Fibroblast of mammary gland (primary cell): Measurements from ENCODE around the gene FTCD.

Experiments used
- DNase-seq: peaks from one replicate; pipeline ENCODE4 v3.0.0-alpha.2; 2010; ENCODE audit warnings: low read depth
- H3K4me3 ChIP-seq: 2 replicates; pipeline ENCODE4 v1.5.1; 2011; ENCODE audit warnings: low read depth, mild to moderate bottlenecking, low read length, moderate library complexity; ENCODE audit not compliant: control insufficient read depth
- TF ChIP-seq, protein P1 (sequence below): conservative IDR thresholded peaks from 2 replicates; pipeline ENCODE4 v1.5.1; 2011; ENCODE audit warnings: low read depth, low read length, inconsistent platforms; ENCODE audit not compliant: control insufficient read depth, insufficient read depth

Gene FTCD

DNA sequence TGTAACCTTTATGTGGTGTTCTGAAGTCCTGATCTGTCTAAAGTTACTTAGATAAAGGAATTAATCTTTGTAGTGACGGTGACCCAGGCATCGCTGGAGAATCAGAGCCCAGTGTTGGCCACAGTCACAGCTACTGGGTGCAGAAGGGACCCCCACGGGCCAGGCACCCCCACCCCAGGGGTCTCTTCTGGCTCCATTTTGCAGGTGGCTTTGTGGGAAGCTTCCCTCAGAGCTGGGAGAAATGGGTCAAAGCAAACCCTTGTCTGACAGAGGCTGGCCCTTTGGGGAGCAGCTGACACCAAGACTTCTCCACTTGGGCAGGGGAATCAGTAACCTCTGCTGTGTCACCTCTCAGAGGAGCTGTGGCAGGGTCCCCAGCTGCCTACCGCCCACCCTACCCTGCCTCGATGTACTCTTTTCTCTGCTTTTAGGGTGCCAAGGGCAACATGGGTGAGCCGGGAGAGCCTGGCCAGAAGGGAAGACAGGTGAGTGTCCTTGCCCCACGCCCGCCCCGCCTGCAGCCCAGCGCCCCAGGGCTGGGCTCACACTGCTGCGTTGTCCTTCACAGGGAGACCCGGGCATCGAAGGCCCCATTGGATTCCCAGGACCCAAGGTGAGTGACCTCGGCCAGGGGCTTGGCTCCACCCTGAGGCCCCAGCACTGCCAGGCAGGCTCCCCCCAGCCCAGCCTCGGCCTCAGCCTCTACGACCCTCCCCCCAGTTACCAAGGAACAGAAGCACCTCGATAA is 39.8 kb downstream of the FTCD start:
- H3K4me3 ChIP-seq = no peak overlapping the region
- DNase-seq = peak; percentile 4
- TF ChIP-seq, protein P1, sequence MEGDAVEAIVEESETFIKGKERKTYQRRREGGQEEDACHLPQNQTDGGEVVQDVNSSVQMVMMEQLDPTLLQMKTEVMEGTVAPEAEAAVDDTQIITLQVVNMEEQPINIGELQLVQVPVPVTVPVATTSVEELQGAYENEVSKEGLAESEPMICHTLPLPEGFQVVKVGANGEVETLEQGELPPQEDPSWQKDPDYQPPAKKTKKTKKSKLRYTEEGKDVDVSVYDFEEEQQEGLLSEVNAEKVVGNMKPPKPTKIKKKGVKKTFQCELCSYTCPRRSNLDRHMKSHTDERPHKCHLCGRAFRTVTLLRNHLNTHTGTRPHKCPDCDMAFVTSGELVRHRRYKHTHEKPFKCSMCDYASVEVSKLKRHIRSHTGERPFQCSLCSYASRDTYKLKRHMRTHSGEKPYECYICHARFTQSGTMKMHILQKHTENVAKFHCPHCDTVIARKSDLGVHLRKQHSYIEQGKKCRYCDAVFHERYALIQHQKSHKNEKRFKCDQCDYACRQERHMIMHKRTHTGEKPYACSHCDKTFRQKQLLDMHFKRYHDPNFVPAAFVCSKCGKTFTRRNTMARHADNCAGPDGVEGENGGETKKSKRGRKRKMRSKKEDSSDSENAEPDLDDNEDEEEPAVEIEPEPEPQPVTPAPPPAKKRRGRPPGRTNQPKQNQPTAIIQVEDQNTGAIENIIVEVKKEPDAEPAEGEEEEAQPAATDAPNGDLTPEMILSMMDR = no peak

DNA sequence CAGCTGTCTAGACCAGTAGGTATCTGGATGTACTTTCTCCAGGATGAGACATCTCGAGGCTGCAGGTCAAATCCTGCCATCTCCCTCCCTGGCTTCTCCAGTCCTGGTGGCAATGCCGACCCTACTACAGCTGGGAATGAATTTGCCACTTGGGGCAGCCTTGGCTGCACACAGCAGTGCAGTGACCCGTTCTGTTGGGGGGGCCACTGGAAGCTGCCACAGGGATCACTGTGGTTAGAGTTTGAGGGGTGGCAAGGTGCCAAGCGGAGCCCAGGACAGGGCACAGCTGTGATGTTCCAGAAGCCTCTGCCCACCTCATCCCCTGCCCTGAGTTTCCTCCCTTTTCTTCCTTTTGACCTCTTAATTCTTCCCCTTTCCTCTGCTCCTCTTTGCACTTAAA is 40.4 kb downstream of the FTCD start:
- H3K4me3 ChIP-seq = no peak overlapping the region
- TF ChIP-seq, protein P1 = no peak
- DNase-seq = peak; percentile 38

DNA sequence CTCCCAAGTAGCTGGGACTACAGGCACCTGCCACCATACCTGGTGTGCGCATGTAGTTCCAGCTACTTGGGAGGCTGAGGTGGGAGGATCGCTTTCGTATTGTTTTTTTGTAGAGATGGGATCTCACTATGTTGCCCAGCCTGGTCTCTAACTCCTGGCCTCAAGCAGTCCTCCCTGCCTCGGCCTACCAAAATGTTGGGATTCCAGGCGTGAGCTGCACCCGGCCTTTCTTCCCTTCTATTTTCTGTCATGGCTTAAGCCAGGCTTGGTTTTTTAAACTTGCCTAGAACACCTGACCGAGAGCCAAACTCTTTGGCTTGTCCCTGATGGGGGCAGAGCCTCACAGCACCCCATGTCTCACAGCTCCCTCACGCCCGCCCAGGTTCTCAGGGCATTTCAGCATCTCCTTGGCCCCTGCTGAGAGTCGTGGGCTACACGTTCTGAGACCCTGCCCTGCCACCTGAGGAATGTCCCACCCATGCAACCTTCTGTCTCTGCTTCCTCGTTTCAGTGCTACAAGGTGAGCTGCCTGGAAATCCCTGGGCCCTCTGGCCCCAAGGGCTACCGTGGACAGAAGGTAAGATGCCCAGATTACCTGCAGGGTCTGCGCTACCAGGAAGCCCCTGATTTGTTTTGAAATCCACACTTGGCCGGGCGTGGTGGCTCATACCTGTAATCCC is 41.7 kb downstream of the FTCD start:
- no peak for DNase-seq
- TF ChIP-seq, protein P1 = no peak
- H3K4me3 ChIP-seq = no peak overlapping the region

DNA sequence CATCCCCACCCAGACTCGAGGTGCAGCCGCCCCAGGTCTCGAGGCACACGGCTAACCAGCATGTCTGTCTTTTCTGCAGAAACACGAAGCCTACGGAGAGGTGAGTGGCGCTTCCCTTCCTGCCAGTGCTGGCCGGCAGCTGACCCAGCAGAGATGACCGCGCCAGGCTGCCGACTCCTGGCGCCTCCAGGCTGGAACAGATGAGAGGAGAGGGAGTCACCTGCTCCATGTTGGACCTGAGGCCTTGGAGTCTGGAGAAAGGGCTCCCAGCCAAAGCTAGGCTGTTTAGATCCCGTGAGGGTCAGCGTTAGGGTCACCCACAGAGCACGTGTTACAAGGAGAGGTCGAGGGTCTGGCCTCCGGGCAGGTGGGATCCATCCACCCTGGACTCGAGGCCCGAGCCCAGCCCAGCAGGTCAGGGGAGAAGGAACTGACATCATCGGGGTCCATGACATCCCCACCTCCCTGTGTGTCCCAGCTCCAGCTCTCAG is 42.6 kb downstream of the FTCD start:
- no peak overlapping the region for H3K4me3 ChIP-seq
- TF ChIP-seq, protein P1 = no peak
- DNase-seq = no peak

DNA sequence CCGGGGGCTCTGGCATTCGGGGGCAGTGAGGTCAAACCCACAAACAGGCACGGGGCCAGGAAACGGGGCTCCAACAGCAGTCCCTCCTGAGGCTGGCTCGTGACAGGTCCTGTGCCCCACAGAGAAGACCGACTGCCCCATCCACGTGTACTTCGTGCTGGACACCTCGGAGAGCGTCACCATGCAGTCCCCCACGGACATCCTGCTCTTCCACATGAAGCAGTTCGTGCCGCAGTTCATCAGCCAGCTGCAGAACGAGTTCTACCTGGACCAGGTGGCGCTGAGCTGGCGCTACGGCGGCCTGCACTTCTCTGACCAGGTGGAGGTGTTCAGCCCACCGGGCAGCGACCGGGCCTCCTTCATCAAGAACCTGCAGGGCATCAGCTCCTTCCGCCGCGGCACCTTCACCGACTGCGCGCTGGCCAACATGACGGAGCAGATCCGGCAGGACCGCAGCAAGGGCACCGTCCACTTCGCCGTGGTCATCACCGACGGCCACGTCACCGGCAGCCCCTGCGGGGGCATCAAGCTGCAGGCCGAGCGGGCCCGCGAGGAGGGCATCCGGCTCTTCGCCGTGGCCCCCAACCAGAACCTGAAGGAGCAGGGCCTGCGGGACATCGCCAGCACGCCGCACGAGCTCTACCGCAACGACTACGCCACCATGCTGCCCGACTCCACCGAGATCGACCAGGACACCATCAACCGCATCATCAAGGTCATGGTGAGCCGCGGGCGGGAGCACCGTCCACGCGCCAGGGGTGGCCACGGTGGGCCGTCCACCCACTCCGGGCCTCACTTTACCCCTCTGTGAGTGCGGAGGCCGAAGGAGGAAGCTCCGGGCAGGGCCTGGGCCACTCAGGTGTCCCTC is 43.3 kb downstream of the FTCD start:
- TF ChIP-seq, protein P1 = no peak
- no peak for DNase-seq
- H3K4me3 ChIP-seq = no peak overlapping the region

DNA sequence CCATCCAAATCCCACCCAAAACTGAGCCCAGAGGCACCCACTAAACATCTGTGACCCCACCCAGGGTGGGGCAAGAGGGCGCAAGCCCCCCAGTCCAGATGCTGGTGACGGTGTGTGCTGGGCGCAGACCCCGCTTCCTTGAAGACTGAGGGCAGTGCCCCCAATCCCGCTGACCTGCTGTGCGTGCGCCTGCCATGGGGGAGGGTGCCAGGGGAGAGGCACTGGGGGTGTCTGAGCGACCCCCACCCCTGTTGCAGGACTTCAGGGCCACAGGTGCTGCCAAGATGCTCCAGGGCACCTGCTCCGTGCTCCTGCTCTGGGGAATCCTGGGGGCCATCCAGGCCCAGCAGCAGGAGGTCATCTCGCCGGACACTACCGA is 44.2 kb downstream of the FTCD start:
- H3K4me3 ChIP-seq = no peak overlapping the region
- TF ChIP-seq, protein P1 = no peak
- no peak for DNase-seq
